OCI-LY7 (cell line): ENCODE measurements around the gene ZNF644. TPM values are rescaled to one million over a fixed set of nuclear protein-coding genes. Genes with fewer than 3 reads are reported as not detected.
A peak's percentile ranks its signal among the peaks of the same experiment; 100 is the strongest.

Experiments
- BruUV-seq: library from RNA; stranded (reverse); fragments of 400-500 nt; replicated peaks from 2 replicates; lab custom pipeline; 2021; lab: Mats Ljungman, UMichigan
- CTCF ChIA-PET: fragments of 300-600 bp; sonication (Branson Sonifier 250); formaldehyde crosslinking; loops from one replicate; lab custom pipeline; 2022; ENCODE audit warnings: antibody characterized with exemption; ENCODE audit not compliant: unreplicated experiment; lab: Charles Lee
- POLR2A ChIA-PET: fragments of 300-600 bp; sonication (Branson Sonifier 250); formaldehyde crosslinking; loops from one replicate; lab custom pipeline; 2022; ENCODE audit warnings: antibody characterized with exemption; lab: Charles Lee
- DNase-seq: peaks from one replicate; pipeline ENCODE4 v3.0.0-alpha.2; 2015; ENCODE audit warnings: low spot score
- H2AFZ ChIP-seq: fragments of 200-600 bp; sonication (generic), shearing (Covaris generic); 2 replicates; pipeline ENCODE4 v1.6.1; 2014; ENCODE audit warnings: mild to moderate bottlenecking, antibody characterized with exemption, low read length, moderate library complexity
- H3K27ac ChIP-seq: fragments of 200-600 bp; sonication (generic); 2 replicates; pipeline ENCODE4 v1.5.1; 2014; ENCODE audit warnings: mixed run types, low read depth, mild to moderate bottlenecking, moderate library complexity, low read length, inconsistent platforms; ENCODE audit not compliant: poor library complexity, severe bottlenecking
- H3K36me3 ChIP-seq: fragments of 200-600 bp; sonication (generic); 2 replicates; pipeline ENCODE4 v1.6.1; 2014; ENCODE audit warnings: mild to moderate bottlenecking, antibody characterized with exemption, low read length, moderate library complexity, mixed read lengths; ENCODE audit not compliant: insufficient read depth
- H3K4me1 ChIP-seq: fragments of 200-600 bp; sonication (generic); 2 replicates; pipeline ENCODE4 v1.5.1; 2014; ENCODE audit warnings: mild to moderate bottlenecking, low read length; ENCODE audit not compliant: insufficient read depth, poor library complexity, severe bottlenecking
- H3K4me2 ChIP-seq: fragments of 200-600 bp; sonication (generic); 2 replicates; pipeline ENCODE4 v1.6.1; 2014; ENCODE audit warnings: mild to moderate bottlenecking, low read length
- H3K4me3 ChIP-seq: fragments of 200-600 bp; sonication (generic); 2 replicates; pipeline ENCODE4 v1.5.1; 2014; ENCODE audit warnings: mild to moderate bottlenecking, low read depth, low read length; ENCODE audit not compliant: poor library complexity, severe bottlenecking
- H3K79me2 ChIP-seq: fragments of 200-600 bp; sonication (generic); 2 replicates; pipeline ENCODE4 v1.6.1; 2016; ENCODE audit warnings: low read depth, mild to moderate bottlenecking, low read length, moderate library complexity, mixed read lengths; ENCODE audit not compliant: insufficient read depth
- H3K9me2 ChIP-seq: fragments of 200-600 bp; sonication (generic); 2 replicates; pipeline ENCODE4 v1.6.1; 2016; ENCODE audit warnings: mild to moderate bottlenecking, low read length, mixed read lengths; ENCODE audit not compliant: insufficient read depth
- H3K9me3 ChIP-seq: fragments of 200-600 bp; sonication (generic); 2 replicates; pipeline ENCODE4 v1.6.1; 2014; ENCODE audit warnings: mild to moderate bottlenecking, mixed run types, low read length, mixed read lengths
- H4K20me1 ChIP-seq: fragments of 200-600 bp; sonication (generic); 2 replicates; pipeline ENCODE4 v1.6.1; 2014; ENCODE audit warnings: mild to moderate bottlenecking, antibody characterized with exemption, low read length, moderate library complexity, mixed read lengths; ENCODE audit not compliant: insufficient read depth
- EZH2phosphoT487 ChIP-seq: fragments of 200-600 bp; sonication (generic); IDR thresholded peaks from 2 replicates; pipeline ENCODE4 v1.6.1; 2018; ENCODE audit warnings: low read depth, borderline replicate concordance, mild to moderate bottlenecking, mixed run types, antibody characterized with exemption, low read length, moderate library complexity, mixed read lengths
- intact Hi-C: fragments of 100-400 bp; cut with micrococcal nuclease; formaldehyde crosslinking; loops from one replicate; pipeline ENCODE4 v1.10.0; 2022; ENCODE audit not compliant: unreplicated experiment
- total RNA-seq, 2 experiments: library from RNA; depleted of rRNA in 1 of 2; stranded (reverse); fragments of >200 nt in 1 of 2; shearing (Covaris generic) in 1 of 2; gene quantifications; 2 replicates each; pipeline ENCODE4 v1.2.3, GENCODE V29; 2014 to 2022
- TF ChIP-seq, protein P1 (sequence below): fragments of 200-600 bp; sonication (generic); conservative IDR thresholded peaks from 2 replicates; pipeline ENCODE4 v1.5.1; 2014; ENCODE audit warnings: mild to moderate bottlenecking, antibody characterized with exemption, low read length, moderate library complexity, mixed read lengths

Gene ZNF644
- total RNA-seq, 2 experiments from 2014 or later, result 56.6 to 65.1 TPM

DNA sequence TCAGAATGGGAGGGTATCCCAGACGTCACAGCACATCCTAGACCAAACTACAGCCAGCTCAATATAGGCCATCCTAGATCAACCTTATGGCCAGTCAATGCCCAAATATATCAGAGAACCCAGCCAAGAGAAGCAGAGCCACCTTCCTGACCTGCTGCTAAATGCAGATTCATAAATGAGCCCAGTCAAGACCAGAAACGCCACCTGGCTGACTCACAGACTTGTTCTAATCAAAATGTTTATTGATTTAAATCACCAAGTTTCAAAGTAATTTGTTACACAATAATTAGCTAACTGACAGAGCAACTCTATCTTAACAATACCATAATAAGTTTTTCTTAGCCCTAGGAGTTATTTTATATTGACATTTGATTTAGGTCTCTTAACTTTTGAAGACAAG lies 28.6 kb downstream of the ZNF644 start:
- H3K9me3 ChIP-seq, result peaks cover 42% of the 10 kb centered on the region
- no peak overlapping the region for H2AFZ ChIP-seq
- H3K79me2 ChIP-seq, result peaks cover 93% of the 10 kb centered on the region
- H3K36me3 ChIP-seq, result peaks cover 94% of the 10 kb centered on the region
- no peaks in the 10 kb centered on the region for H4K20me1 ChIP-seq
- CTCF ChIA-PET, result no interaction called here
- BruUV-seq, result no TSS peak
- no peak overlapping the region for H3K4me2 ChIP-seq
- no peak overlapping the region for H3K27ac ChIP-seq
- no peak for DNase-seq
- no peaks in the 10 kb centered on the region for H3K9me2 ChIP-seq
- TF ChIP-seq, protein P1, sequence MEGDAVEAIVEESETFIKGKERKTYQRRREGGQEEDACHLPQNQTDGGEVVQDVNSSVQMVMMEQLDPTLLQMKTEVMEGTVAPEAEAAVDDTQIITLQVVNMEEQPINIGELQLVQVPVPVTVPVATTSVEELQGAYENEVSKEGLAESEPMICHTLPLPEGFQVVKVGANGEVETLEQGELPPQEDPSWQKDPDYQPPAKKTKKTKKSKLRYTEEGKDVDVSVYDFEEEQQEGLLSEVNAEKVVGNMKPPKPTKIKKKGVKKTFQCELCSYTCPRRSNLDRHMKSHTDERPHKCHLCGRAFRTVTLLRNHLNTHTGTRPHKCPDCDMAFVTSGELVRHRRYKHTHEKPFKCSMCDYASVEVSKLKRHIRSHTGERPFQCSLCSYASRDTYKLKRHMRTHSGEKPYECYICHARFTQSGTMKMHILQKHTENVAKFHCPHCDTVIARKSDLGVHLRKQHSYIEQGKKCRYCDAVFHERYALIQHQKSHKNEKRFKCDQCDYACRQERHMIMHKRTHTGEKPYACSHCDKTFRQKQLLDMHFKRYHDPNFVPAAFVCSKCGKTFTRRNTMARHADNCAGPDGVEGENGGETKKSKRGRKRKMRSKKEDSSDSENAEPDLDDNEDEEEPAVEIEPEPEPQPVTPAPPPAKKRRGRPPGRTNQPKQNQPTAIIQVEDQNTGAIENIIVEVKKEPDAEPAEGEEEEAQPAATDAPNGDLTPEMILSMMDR, result no peak
- no peak for TF ChIP-seq EZH2phosphoT487
- H3K4me1 ChIP-seq, result peaks cover 12% of the 10 kb centered on the region
- intact Hi-C loops, result no loop called here
- H3K4me3 ChIP-seq, result no peak overlapping the region
- POLR2A ChIA-PET, result interaction anchor here (0.5 kb wide), 1 partner anchor 12 kb away, joined by 3 read pairs; no protein-coding TSS in a partner anchor

DNA sequence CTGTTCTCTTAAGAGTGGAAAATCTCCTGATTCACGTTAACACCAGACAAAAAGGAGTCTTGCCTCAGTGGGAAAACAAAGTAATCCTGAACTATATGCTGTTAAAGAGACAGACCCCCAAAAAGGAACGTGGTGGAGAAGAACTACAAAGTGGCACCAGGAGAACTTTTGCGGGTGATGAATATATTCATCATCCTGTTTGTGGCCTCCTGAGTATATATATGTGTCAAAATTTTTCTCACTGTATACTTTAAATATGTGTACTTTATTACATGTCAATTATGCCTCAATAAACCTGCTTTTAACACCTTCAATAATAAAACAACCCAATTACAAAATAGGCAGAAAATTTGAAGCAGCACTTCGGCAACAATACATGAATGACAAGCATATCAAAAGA lies 31.1 kb downstream of the ZNF644 start:
- no peak overlapping the region for H3K4me3 ChIP-seq
- ChIA-PET POLR2A (no interaction called here), CTCF (no interaction called here)
- H3K79me2 ChIP-seq, result peaks cover 100% of the 10 kb centered on the region
- TF ChIP-seq EZH2phosphoT487, result no peak
- TF ChIP-seq, protein P1, result no peak
- no peaks in the 10 kb centered on the region for H4K20me1 ChIP-seq
- no peak for DNase-seq
- no peaks in the 10 kb centered on the region for H3K9me2 ChIP-seq
- no peak overlapping the region for H3K4me2 ChIP-seq
- no peak overlapping the region for H3K27ac ChIP-seq
- no TSS peak for BruUV-seq
- peaks cover 80% of the 10 kb centered on the region for H3K36me3 ChIP-seq
- peaks cover 40% of the 10 kb centered on the region for H3K9me3 ChIP-seq
- intact Hi-C loops, result no loop called here
- peaks cover 19% of the 10 kb centered on the region for H3K4me1 ChIP-seq
- H2AFZ ChIP-seq, result no peak overlapping the region

DNA sequence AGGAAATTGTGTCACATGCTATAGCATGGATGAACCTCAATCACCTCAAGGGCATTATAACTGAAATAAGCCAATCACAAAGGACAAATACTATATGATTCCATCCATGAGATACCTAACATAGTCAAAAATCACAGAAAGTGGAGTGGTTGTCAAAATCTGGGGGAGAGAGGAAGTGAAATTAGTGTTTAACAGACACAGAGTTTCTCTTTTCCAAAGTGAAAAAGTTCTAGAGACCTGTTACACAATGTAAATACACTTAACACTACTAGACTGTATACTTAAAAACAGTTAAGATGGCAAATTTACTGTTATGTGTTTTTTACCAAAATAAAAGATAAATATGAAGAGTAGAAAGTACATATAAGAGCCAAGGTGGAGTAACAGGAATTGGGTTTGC lies 31.8 kb downstream of the ZNF644 start:
- peak; percentile 7 for DNase-seq
- Histone ChIP-seq H3K36me3 (peaks cover 76% of the 10 kb centered on the region), H3K9me2 (no peaks in the 10 kb centered on the region), H3K4me2 (no peak overlapping the region), H3K9me3 (peaks cover 40% of the 10 kb centered on the region), H3K79me2 (peaks cover 100% of the 10 kb centered on the region), H2AFZ (no peak overlapping the region), H3K4me1 (peaks cover 19% of the 10 kb centered on the region), H4K20me1 (no peaks in the 10 kb centered on the region), H3K27ac (no peak overlapping the region), H3K4me3 (no peak overlapping the region)
- BruUV-seq, result no TSS peak
- ChIA-PET POLR2A (no interaction called here), CTCF (no interaction called here)
- TF ChIP-seq, protein P1, result no peak
- no peak for TF ChIP-seq EZH2phosphoT487
- intact Hi-C loops, result no loop called here
